ENCODE measurements around the gene SIRPD.
"Not testable (repeated sequence)": the region's sequence is repeated elsewhere in the genome, so short reads cannot be mapped to it uniquely, and the experiment has no call there.

Gene SIRPD

GRCh38 chr20:1557605-1558004, at the start of gene SIRPD:
Gene SIRPD (minus strand): TSS chr20:1557705. CDS start chr20:1557653, 52 bp downstream.
- no peak for DNase-seq (ENCODE audit: low read depth)

GRCh38 chr20:1600736-1601135, 43.2 kb upstream of the SIRPD start:
- no peak for DNase-seq (ENCODE audit: low read depth)

- no peak for DNase-seq (ENCODE audit: low read depth)
Measured at GRCh38 chr20:1595333-1595732, 37.8 kb upstream of the SIRPD start.

- no peak for DNase-seq (ENCODE audit: low read depth)
Measured at GRCh38 chr20:1588533-1589460, 31.3 kb upstream of the SIRPD start.

GRCh38 chr20:1587781-1588532, 30.5 kb upstream of the SIRPD start:
- no peak for DNase-seq (ENCODE audit: low read depth)

GRCh38 chr20:1579488-1579887, 22.0 kb upstream of the SIRPD start:
- DNase-seq (ENCODE audit: low read depth) = no peak

GRCh38 chr20:1577906-1578305, 20.4 kb upstream of the SIRPD start:
- no peak for DNase-seq (ENCODE audit: low read depth)

- DNase-seq (ENCODE audit: low read depth) = not testable (repeated sequence)
Measured at GRCh38 chr20:1577313-1577712, 19.8 kb upstream of the SIRPD start.

GRCh38 chr20:1576641-1577040, 19.1 kb upstream of the SIRPD start:
- DNase-seq (ENCODE audit: low read depth) = no peak

GRCh38 chr20:1576003-1576402, 18.5 kb upstream of the SIRPD start:
- not testable (repeated sequence) for DNase-seq (ENCODE audit: low read depth)

- DNase-seq (ENCODE audit: low read depth) = not testable (repeated sequence)
Measured at GRCh38 chr20:1571583-1571982, 14.1 kb upstream of the SIRPD start.

GRCh38 chr20:1569415-1569881, 11.9 kb upstream of the SIRPD start:
- DNase-seq (ENCODE audit: low read depth) = no peak

- DNase-seq (ENCODE audit: low read depth) = no peak
Measured at GRCh38 chr20:1568163-1568490, 10.6 kb upstream of the SIRPD start.

- no peak for DNase-seq (ENCODE audit: low read depth)
Measured at GRCh38 chr20:1567392-1568162, 10.1 kb upstream of the SIRPD start.

- DNase-seq (ENCODE audit: low read depth) = no peak
Measured at GRCh38 chr20:1566701-1567100, 9.2 kb upstream of the SIRPD start.

GRCh38 chr20:1565461-1565860, 8.0 kb upstream of the SIRPD start:
- no peak for DNase-seq (ENCODE audit: low read depth)

GRCh38 chr20:1563598-1563997, 6.1 kb upstream of the SIRPD start:
- DNase-seq (ENCODE audit: low read depth) = no peak

- no peak for DNase-seq (ENCODE audit: low read depth)
Measured at GRCh38 chr20:1562622-1563021, 5.1 kb upstream of the SIRPD start.

- no peak for DNase-seq (ENCODE audit: low read depth)
Measured at GRCh38 chr20:1561350-1561749, 3.8 kb upstream of the SIRPD start.

GRCh38 chr20:1555952-1556351, 1.6 kb downstream of the SIRPD start:
- DNase-seq (ENCODE audit: low read depth) = no peak

- no peak for DNase-seq (ENCODE audit: low read depth)
Measured at GRCh38 chr20:1539816-1540419, 17.6 kb downstream of the SIRPD start.

GRCh38 chr20:1538655-1539054, 18.9 kb downstream of the SIRPD start:
- DNase-seq (ENCODE audit: low read depth) = no peak

Measured in activated gamma-delta T cell treated with anti-CD3 and anti-CD28 coated beads, Interleukin-2, amount 50 U/mL, for 16 hours (primary cell).